Astrocyte (in vitro differentiated cells and primary cell): ENCODE measurements around the gene ELOVL1.

Source experiments
- EZH2 ChIP-seq: IDR thresholded peaks from 2 replicates; pipeline ENCODE4 v1.6.1; 2012; ENCODE audit warnings: mild to moderate bottlenecking, low read length, inconsistent platforms; ENCODE audit not compliant: insufficient read depth
- TF ChIP-seq, protein P1 (sequence below): IDR thresholded peaks from 2 replicates; pipeline ENCODE4 v1.5.1; 2011; ENCODE audit warnings: low read depth, mild to moderate bottlenecking, inconsistent platforms, low read length, moderate library complexity; ENCODE audit not compliant: insufficient read depth

DNA sequence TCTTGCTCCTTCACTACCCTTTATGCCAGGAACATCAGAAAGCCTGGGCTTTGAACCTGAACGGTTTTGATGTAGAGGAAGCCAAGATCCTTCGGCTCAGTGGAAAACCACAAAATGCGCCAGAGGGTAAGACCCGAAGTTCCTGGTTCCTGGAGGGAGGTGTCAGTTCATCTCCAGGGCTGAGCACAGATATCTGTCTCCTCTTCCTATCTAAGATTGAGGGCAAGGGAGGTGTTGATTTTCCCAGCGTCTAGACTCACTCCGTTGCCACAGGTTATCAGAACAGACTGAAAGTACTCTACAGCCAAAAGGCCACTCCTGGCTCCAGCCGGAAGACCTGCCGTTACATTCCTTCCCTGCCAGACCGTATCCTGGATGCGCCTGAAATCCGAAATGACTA is 8.1 kb downstream of the ELOVL1 start:
- TF ChIP-seq, protein P1, sequence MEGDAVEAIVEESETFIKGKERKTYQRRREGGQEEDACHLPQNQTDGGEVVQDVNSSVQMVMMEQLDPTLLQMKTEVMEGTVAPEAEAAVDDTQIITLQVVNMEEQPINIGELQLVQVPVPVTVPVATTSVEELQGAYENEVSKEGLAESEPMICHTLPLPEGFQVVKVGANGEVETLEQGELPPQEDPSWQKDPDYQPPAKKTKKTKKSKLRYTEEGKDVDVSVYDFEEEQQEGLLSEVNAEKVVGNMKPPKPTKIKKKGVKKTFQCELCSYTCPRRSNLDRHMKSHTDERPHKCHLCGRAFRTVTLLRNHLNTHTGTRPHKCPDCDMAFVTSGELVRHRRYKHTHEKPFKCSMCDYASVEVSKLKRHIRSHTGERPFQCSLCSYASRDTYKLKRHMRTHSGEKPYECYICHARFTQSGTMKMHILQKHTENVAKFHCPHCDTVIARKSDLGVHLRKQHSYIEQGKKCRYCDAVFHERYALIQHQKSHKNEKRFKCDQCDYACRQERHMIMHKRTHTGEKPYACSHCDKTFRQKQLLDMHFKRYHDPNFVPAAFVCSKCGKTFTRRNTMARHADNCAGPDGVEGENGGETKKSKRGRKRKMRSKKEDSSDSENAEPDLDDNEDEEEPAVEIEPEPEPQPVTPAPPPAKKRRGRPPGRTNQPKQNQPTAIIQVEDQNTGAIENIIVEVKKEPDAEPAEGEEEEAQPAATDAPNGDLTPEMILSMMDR: no peak
- TF ChIP-seq EZH2: no peak
